WERI-Rb-1 (cell line): ENCODE data around the gene NDUFS8.

Experiments used
- DNase-seq: peaks from one replicate; pipeline ENCODE4 v3.0.0-alpha.2; 2020
- H3K27ac ChIP-seq: fragments of 250-450 bp; sonication (Bioruptor Pico); 2 replicates; pipeline ENCODE4 v1.5.1; 2020; ENCODE audit warnings: mild to moderate bottlenecking, moderate library complexity
- H3K27me3 ChIP-seq: fragments of 250-450 bp; sonication (Bioruptor Pico); 2 replicates; pipeline ENCODE4 v1.5.1; 2021; ENCODE audit warnings: mild to moderate bottlenecking, low read depth, moderate library complexity; ENCODE audit not compliant: insufficient read depth, severe bottlenecking
- H3K36me3 ChIP-seq: fragments of 250-450 bp; sonication (Bioruptor Pico); 2 replicates; pipeline ENCODE4 v1.5.1; 2020; ENCODE audit warnings: mild to moderate bottlenecking, moderate library complexity
- H3K4me3 ChIP-seq: 2 replicates; pipeline ENCODE4 v1.5.1; 2011; ENCODE audit warnings: low read depth, mild to moderate bottlenecking, control low read depth, low read length
- H3K9me3 ChIP-seq: fragments of 250-450 bp; sonication (Bioruptor Pico); 2 replicates; pipeline ENCODE4 v1.5.1; 2021; ENCODE audit warnings: mild to moderate bottlenecking, moderate library complexity; ENCODE audit not compliant: severe bottlenecking
- TF ChIP-seq, protein P1 (sequence below): IDR thresholded peaks from 2 replicates; pipeline ENCODE4 v1.5.1; 2011; ENCODE audit warnings: low read depth, mild to moderate bottlenecking, control low read depth, inconsistent platforms, low read length

NDUFS8 gene

DNA sequence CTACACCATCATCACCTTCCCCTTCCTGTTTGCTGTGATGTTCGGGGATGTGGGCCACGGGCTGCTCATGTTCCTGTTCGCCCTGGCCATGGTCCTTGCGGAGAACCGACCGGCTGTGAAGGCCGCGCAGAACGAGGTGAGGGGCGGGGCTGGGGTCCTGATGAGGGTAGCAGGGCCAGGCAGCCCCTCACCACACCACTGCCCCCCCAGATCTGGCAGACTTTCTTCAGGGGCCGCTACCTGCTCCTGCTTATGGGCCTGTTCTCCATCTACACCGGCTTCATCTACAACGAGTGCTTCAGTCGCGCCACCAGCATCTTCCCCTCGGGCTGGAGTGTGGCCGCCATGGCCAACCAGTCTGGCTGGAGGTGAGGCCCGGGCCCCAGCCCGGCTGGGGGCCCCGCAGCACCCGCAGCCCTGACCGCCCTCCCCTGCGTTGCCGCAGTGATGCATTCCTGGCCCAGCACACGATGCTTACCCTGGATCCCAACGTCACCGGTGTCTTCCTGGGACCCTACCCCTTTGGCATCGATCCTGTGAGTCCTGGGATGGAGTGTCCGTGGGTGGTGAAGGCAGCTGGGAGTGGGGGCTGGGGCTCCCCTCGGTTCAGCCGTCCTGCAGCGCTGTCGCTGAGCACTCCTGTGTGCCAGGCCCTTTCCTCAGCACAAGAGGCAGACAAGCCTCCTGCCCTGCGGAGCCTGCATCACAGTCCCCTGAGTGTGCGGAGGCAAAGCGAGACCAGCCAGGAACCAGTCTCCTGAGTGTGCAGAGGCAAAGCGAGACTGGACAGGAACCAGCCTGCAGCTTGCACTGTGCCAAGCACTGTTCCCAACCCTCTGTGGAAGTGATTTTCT, 17.2 kb downstream of the NDUFS8 start:
- DNase-seq = no peak
- Histone ChIP-seq H3K27ac (no peak overlapping the region), H3K36me3 (no peaks in the 10 kb centered on the region)

DNA sequence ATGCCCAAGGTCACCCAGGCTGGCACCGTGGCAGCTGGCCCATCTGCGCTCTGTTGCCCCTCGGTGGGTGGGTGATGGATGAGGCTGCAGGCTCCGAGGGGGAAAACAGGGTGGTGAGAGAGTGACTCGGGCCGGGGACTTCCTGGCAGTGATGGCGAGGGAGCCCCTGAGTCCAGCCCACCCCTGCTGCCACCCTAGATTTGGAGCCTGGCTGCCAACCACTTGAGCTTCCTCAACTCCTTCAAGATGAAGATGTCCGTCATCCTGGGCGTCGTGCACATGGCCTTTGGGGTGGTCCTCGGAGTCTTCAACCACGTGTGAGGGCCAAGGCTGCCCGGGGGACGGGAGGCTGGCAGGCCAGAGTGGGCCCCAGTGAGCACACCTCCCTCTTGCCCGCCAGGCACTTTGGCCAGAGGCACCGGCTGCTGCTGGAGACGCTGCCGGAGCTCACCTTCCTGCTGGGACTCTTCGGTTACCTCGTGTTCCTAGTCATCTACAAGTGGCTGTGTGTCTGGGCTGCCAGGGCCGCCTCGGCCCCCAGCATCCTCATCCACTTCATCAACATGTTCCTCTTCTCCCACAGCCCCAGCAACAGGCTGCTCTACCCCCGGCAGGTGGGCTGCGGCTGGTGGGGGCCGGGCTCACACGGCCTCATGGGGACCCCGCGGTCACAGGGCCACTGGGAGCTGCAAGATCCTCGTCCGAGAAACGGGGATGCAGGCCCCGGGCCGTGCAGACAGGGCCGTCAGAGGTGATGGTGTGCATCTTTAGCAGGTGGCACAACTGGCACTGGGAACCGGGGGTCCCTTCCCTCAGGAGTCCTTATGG, 18.4 kb downstream of the NDUFS8 start:
- Histone ChIP-seq H3K27me3 (no peaks in the 10 kb centered on the region), H3K4me3 (no peak overlapping the region), H3K36me3 (no peaks in the 10 kb centered on the region), H3K27ac (no peak overlapping the region), H3K9me3 (no peaks in the 10 kb centered on the region)
- no peak for DNase-seq
- TF ChIP-seq, protein P1, sequence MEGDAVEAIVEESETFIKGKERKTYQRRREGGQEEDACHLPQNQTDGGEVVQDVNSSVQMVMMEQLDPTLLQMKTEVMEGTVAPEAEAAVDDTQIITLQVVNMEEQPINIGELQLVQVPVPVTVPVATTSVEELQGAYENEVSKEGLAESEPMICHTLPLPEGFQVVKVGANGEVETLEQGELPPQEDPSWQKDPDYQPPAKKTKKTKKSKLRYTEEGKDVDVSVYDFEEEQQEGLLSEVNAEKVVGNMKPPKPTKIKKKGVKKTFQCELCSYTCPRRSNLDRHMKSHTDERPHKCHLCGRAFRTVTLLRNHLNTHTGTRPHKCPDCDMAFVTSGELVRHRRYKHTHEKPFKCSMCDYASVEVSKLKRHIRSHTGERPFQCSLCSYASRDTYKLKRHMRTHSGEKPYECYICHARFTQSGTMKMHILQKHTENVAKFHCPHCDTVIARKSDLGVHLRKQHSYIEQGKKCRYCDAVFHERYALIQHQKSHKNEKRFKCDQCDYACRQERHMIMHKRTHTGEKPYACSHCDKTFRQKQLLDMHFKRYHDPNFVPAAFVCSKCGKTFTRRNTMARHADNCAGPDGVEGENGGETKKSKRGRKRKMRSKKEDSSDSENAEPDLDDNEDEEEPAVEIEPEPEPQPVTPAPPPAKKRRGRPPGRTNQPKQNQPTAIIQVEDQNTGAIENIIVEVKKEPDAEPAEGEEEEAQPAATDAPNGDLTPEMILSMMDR = no peak

More for the DNA sequence above, 17.2 kb downstream of the NDUFS8 start:
- TF ChIP-seq, protein P1 = no peak
- no peaks in the 10 kb centered on the region for H3K9me3 ChIP-seq
- no peak overlapping the region for H3K4me3 ChIP-seq
- no peaks in the 10 kb centered on the region for H3K27me3 ChIP-seq

DNA sequence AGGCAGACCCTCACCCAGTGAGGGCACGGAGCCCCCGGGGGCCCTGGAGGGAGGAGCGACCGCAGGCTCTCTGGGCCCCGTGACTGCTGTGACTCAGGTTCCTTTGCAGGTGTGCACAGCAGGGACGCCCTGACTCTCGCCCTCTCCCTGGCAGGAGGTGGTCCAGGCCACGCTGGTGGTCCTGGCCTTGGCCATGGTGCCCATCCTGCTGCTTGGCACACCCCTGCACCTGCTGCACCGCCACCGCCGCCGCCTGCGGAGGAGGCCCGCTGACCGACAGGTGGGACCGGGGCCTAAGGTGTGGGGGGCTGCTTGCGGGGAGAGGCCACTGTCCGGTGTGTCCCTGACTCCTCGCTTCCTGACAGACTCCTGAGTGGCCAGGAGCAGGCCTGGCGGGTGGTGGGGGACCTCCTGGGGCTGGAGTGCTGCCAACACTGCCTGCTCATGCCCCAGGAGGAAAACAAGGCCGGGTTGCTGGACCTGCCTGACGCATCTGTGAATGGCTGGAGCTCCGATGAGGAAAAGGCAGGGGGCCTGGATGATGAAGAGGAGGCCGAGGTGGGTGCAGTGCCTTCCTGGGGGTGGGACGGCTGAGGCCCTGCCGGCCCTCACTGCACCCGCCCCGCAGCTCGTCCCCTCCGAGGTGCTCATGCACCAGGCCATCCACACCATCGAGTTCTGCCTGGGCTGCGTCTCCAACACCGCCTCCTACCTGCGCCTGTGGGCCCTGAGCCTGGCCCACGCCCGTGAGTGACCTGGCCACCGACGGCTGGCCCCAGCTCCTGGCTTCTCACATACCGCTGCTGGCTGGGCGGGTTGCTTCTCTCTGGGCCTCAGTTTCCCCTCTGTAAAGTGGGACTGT, 19.3 kb downstream of the NDUFS8 start:
- Histone ChIP-seq H3K36me3 (no peaks in the 10 kb centered on the region), H3K27me3 (no peaks in the 10 kb centered on the region), H3K27ac (no peak overlapping the region), H3K4me3 (no peak overlapping the region), H3K9me3 (no peaks in the 10 kb centered on the region)
- no peak for DNase-seq
- TF ChIP-seq, protein P1 = 0 out of 2 replicates have a peak, but pooled peaks have one; percentile 9

DNA sequence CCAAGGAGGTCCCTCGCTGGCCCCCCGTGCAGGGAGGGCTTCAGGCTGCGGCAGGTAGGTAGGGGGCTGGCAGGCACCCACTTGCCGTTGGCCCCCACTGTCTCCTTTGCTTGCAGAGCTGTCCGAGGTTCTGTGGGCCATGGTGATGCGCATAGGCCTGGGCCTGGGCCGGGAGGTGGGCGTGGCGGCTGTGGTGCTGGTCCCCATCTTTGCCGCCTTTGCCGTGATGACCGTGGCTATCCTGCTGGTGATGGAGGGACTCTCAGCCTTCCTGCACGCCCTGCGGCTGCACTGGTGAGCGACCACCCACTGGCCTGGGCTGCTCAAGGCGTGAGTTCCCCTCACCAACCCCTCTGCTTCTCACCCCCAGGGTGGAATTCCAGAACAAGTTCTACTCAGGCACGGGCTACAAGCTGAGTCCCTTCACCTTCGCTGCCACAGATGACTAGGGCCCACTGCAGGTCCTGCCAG, 19.9 kb downstream of the NDUFS8 start:
- no peak overlapping the region for H3K27ac ChIP-seq
- H3K9me3 ChIP-seq = no peaks in the 10 kb centered on the region
- H3K36me3 ChIP-seq = no peaks in the 10 kb centered on the region
- no peak overlapping the region for H3K4me3 ChIP-seq
- TF ChIP-seq, protein P1 = no peak
- no peak for DNase-seq
- H3K27me3 ChIP-seq = no peaks in the 10 kb centered on the region

DNA sequence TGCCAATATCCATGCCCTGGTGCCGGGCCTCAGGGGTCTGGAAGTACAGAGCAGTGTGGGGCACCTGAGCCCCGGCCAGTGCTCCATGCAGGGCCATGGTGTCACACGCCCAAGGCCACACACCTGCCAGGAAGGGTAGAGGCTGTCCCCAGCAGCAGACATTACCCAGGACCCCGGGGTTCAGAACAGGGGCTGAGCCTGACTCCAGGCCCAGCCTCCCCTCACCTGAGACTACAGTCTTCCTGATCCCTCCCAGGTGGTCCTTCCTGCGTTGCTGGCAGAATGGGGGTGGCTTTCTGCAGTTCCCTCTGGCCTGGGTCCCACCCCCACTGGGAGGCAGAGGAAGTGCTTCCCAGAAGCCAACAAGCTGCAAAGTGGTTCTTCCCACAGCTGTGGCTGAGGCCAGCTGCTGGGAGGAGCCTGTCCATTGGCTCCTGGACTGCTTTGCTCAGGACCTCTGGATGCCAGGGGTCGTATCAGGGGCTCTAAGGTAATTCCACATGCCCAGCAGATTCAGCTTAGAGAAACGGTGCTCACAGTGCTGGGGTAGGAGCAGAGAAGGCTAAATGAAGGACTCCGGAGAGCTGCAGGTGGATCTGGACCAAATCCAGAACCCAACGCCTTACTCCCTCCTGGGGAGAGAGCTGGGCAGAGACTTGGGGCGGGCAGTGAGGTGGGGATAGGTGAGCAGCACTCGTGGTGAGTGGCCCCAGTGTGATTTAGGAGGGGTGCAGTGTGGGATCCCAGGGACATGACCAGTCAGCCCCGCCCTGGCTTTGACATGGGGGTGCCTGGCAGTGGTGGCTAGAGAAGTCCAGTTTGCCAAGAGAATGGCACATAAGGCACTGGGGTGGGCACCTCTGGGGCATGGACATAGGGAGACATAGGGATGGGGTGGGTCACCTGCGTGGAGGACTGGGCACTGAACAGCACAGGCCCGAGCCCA, 21.0 kb downstream of the NDUFS8 start:
- no peak for DNase-seq
- TF ChIP-seq, protein P1 = no peak
- Histone ChIP-seq H3K9me3 (no peaks in the 10 kb centered on the region), H3K27me3 (no peaks in the 10 kb centered on the region), H3K27ac (no peak overlapping the region), H3K4me3 (no peak overlapping the region), H3K36me3 (no peaks in the 10 kb centered on the region)
